T-helper 22 cell (primary cell): ENCODE results near the gene CTSK.
"Not testable (repeated sequence)": the region's sequence is repeated elsewhere in the genome, so short reads cannot be mapped to it uniquely, and the experiment has no call there.

ENCODE experiments used
- DNase-seq: peaks from one replicate; pipeline ENCODE4 v3.0.0-alpha.2; 2020; ENCODE audit warnings: low read depth

Gene CTSK

DNA sequence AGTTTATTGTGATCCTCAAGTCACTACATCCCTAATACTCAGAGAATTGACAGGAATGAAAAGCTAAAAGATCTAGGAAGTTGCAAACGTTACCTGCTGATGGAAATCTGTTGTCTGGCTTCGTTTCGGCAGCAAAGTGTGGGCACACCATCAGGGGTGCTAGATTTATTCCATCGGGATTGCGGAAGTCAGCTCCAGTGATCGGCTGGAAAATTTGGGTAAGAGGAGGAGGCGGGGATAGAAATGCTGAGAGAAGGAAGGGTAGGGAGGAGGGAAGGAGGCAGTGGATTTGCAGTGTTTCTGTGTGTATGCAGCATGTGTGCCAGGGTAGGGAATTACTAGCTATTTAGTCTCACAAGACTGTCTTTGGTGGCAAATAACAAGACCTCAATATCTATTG, at the start of gene CTSK:
CTSK (minus strand) TSS at position 140 of the 400 bp plus-strand sequence. CDS start 1,455 bp downstream, outside the sequence.
- no peak for DNase-seq

DNA sequence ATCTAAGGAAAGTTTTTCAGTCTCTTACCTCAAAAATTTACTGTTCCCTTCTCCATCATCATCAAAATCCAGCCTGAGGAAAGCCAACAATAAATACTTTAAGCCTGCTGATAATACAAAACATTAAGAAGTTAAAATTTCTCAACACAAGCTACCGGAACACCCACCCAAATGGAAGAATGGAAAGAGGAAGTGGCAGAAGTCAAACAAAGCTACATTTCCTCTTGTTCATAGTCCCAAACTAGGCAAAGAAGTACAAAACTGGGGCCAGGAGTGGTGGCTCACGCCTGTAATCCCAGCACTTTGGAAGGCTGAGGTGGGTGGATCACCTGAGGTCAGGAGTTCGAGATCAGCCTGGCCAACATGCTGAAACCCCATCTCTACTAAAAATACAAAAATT, 44.7 kb upstream of the CTSK start:
- DNase-seq = not testable (repeated sequence)

DNA sequence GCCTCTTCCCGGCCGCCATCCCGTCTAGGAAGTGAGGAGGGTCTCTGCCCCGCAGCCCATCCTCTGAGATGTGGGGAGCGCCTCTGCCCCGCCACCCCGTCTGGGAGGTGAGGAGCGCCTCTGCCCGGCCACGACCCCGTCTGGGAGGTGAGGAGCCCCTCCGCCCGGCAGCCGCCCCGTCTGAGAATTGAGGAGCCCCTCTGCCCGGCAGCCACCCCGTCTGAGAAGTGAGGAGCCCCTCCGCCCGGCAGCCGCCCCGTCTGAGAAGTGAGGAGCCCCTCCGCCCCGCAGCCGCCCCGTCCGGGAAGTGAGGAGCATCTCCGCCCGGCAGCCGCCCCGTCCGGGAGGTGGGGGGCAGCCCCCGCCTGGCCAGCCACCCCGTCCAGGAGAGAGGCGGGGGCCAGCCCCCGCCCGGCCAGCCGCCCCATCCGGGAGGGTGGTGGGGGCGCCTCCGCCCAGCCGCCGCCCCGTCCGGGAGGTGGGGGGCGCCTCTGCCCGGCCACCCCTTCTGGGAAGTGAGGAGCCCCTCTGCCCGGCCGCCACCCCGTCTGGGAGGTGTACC, 42.8 kb upstream of the CTSK start:
- not testable (repeated sequence) for DNase-seq

DNA sequence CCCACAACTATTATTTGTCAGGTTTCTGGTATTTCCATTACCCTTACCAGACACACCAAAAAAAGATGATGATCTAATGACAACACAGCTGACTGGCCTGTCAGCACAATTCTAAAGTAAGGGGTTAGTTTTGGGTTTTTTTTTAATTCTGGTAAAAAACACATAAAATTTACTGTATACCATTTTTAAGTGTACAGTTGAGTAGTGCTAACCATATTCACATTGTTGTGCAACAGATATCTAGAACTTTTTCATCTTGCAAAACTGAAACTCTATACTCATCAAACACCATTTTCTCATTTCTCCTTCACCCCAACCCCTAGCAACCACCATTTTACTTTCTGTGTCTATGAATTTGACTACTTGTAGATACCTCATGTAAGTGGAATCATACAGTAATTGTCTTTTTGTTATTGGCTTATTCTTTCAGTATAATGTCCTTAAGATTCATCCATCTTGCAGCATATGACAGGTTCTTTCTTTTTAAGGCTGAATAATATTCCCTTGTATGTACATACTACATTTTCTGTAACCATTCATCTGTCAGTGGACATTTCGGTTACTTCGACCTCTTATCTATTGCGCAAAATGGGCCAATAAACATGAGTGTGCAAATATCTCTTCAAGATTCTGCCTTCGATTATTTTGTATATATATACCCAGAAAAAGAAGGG, 38.5 kb upstream of the CTSK start:
- DNase-seq = no peak

DNA sequence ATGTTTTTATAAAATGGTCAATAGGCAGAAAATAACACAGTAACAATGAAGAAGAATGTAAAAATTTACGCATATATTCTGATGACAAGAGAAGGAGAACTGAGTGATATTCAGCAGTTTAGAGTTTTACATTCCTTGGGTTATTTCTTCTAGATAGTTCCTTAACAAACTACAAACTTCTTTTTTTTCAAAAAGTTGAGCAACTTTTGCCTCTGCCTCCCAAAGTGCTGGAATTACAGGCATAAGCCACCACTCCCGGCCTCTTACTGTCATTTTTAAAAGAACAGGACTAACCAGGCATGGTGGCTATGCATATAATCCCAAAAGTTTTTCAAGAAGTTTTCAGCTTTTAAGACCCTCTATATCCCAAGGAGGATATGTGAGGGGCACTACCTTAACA, 35.4 kb upstream of the CTSK start:
- DNase-seq = no peak

DNA sequence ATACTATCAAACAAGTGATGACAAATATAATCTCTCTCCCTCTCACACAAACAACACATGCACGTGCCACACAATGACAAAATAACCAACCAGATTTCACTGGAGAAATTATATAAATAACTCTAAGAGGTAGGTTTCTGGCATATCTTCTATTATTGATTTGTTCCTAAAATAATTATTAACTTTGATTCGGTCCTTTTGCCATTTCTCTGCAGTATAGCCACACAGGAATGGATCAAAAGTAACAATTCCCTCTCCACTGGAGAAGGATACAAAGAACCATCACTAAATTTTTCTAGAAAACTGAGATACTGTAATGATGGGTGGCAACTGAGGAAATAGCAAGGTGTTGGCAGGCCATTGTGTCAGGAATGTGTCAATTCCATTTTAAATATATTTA, 34.9 kb upstream of the CTSK start:
- no peak for DNase-seq

DNA sequence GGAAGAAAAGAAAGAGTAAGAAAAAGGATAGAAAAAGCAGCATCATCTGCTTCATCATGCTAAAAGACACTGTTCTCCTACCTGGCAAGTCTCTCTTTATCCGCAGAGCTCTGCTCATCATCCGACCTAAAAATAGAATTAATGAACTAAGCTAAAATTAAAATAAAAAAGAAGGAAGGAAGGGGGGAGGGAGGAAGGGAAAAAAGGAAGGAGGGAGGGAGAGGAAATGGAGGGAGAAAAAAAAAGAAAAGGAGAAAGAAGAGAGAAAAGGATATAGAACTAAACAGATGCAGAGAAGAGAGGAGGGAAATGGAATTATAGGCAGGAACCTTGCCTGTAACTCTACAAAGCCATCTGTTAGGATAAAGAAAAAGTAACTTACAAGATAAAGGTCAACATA, 34.3 kb upstream of the CTSK start:
- no peak for DNase-seq

DNA sequence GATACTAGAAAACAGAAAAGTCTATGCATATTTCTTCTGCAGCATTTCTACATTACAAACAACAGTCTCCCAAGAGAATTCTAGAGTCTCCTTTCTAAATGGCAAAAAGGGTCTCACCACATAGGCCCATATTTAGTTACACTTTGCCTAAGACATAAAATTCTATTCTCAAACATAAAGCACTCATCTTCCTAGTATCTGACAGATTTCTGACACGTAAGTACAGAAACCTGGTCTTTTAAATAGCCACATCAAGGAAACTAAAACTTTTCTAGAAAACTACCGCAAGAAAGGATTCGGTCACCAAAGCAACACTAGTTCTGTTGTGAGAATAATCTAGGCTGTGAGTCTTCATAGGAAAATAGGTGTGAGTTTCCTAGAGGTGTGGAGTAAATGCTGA, 33.6 kb upstream of the CTSK start:
- no peak for DNase-seq

DNA sequence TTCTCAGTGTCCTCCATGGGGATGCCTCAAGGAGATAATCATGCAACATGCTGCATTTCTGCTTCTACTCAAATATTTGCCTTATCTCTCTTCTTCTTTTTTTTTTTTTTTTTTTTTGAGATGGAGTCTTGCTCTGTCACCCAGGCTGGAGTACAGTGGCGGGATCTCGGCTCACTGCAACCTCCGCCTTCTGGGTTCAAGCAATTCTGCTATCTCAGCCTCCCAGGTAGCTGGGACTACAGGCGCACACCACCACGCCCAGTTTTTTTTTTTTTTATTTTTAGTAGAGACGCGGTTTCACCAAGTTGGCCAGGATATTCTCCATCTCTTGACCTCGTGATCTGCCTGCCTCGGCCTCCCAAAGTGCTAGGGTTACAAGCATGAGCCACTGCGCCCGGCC, 32.8 kb upstream of the CTSK start:
- DNase-seq = not testable (repeated sequence)

DNA sequence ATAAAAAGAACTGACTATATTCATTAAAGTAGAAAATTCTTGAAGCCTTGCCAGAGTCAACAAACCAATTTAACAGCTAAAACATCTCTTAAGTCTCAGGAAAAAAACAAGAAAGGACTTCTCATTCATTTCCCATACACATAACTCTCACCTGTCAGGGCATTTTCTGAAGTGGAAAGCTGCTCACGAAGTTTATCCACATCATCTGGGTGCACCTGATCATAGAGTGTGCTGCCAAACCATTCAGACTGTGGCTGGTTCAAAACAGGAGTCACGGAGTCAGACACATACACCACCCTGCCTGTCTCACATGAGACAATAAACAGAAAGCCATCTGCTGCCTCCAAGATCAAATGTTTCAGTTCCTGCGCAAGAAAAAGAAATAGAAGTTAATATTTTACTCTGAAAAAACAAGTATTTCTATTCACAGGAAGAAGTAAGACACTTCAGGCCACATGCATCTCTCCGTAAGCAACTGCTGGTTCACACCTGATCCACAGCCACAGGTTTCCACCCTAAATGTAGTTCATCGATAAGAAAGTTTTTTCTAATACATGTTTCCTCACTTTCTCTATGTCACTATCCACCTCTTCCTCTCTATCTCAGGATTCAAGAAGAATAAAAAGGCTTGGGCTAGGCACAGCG, 28.2 kb upstream of the CTSK start:
- no peak for DNase-seq

DNA sequence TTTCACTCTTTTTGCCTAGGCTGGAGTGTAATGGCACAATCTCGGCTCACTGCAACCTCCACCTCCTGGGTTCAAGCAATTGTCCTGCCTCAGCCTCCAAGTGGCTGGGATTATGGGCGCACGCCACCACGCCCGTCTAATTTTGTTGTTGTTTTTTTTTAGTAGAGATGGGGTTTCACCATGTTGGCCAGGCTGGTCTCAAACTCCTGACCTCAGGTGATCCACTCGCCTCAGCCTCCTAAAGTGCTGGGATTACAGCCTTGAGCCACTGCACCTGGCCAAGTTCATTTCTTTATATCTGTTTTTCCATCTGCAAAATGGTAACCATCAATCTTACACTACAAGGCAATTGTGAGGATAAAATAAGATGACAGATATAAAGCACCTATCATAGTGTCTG, 25.9 kb upstream of the CTSK start:
- DNase-seq = not testable (repeated sequence)

DNA sequence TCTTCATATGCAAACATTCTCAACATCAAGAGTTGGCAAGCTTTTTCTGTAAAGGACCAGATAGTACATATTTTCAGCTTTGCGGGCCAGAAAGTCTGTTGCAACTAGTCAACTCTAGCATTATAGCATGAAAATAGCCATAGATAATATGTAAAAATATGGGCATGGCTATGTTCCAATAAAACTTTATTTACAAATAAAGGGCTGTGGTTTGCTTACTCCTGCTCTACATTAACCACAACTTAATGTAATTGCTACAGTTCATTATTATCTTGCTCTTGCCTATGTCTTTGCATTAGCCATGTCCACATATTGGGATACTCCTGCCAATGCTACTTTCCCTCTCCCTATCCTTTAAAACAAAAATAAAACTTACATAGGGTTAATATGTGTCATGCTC, 24.5 kb upstream of the CTSK start:
- no peak for DNase-seq

DNA sequence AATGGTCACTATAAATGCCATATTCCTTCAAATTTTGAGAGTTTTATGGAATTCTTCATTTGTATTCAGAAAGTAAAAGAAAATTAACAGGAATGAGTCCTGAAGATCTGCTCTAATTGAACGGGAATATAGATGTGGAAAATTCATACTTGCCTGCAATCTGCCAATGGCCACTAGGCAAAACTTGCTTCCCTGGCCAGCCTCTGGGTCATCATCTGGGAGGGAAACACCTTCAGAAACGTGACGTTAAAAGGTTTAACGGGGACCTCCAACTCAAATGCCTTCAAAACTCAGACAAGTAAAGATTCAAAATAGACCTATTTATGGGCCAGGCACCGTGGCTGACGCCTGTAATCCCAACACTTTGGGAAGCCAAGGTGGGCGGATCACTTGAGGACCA, 21.7 kb upstream of the CTSK start:
- DNase-seq = no peak

DNA sequence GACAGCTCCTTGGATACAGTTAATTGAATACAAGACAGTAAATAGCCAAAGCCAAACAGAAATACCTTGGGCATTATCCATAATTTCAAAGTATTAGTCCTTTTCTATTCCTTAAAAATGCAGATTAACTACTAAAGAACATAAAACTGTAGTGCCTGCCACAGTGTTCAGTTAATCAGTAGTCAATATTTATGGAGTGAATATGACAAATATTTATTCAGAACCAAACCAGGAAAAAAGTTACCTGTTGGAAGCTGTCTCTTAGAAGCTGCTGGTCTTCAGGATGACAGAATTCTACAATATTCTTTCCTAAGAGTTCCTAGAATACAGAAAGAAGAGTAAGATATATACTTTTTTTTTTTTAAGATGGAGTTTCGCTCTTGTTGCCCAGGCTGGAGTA, 18.2 kb upstream of the CTSK start:
- DNase-seq = no peak

DNA sequence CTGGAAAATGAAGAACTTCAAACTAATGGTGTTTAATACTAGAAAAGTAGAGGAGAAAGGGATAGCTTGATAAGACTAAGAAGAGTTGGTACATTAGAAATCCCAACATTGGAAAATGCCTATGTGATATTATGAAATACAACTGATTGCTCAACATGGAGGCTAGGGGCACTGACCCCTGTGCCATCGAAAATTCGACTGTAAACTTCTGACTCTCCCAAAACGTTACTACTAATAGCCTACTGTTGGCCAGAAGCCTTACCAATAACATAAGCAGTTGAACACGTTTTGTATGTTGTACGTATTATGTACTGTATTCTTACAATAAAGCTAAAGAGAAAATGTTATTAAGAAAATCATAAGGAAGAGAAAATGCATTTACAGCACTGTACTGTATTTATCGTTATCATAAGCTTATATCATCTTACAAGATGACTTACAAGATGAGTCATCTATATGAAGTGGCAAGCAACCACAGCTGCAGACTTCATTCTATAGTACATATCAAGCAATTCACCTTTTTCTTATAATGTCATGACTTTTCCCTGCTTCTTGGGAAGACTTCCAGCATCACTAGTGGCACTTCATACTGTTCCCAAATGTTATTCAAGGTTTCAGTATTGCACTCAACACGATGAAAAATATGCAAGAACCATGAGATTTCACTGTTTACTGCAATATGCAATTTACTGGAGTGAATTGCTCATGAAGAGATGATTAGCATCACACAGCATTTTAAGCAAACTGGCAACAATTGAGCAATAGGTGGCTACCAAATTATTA, 12.9 kb upstream of the CTSK start:
- DNase-seq = no peak

DNA sequence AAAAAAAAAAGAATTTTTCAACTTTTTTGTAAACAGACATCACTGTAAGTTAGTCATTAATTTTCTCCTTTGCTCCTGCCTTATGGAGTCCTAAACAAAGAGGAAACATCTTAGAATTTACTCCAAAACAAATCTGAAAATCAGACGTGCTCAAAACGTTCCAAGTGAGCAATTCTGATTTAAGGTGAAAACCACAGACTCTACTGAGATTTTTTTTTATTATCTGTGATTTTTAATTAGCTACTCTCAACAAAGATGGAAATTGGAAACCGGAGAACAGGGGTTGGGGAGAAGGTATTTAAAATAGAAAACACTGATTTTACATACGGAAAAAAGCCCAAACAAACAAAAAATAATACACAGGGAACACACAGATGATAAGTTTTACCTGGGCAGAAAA, 7.8 kb upstream of the CTSK start:
- no peak for DNase-seq

DNA sequence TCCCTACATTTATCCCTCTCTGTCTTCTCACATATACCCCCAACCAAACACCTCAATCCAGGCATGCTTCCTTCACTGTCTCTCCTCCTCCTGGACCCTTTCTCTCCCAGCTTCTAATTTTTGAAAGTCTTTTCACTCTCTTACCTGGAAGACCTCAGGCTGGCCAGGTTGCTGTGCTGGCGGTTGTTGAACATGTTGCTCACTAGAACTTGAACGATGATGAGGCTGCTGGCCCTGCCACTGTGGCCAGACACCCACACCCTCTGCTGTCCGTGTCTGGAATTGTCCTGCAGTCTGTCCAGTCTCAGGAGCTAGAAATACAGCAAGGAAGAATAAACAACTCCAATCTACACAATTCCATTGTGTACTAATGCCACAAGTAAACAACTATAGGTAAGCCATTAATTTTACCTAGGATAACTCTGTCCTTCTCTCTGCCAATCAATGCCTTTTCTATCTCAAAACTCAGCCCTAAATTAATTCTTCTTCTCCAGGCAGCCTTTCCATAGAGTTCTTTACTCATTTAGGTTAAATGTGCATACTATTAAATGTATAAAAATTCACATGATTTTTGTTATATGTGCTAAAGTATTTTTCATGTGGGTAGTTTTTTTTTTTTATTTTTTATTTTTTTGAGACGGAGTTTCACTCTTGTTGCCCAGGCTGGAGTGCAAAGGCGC, 5.1 kb upstream of the CTSK start:
- DNase-seq = no peak

DNA sequence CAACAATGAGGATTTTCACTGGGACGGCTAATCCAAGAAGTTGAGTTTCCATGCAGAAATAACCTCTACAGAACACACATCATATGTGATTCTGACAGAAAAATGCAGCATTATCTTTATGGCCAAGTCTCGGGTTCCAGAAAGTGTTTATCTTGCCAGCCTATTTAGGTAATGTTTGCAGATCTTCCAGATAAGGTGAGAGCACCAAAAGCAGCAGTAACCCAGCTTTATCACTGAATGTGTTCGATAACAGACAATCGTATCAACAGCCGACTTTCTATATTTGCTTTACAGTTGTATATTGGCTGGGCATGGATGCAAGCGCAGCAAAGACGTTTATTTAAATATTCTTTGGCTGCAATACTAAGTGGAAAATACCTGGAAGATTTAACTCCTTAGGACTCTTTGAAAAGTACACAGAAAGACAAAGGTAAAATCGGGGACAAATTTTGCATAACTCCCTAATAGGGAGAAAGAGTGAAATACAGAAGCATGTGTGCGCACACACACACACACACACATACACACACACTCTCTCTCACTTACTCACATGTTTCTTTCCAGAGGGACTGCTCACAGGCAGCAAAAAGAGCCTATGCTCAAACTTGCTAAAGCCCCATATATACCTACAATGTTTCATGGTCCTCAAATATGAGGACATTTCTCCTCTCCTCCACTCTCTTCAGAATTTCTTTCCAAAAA, 3.0 kb upstream of the CTSK start:
- no peak for DNase-seq

DNA sequence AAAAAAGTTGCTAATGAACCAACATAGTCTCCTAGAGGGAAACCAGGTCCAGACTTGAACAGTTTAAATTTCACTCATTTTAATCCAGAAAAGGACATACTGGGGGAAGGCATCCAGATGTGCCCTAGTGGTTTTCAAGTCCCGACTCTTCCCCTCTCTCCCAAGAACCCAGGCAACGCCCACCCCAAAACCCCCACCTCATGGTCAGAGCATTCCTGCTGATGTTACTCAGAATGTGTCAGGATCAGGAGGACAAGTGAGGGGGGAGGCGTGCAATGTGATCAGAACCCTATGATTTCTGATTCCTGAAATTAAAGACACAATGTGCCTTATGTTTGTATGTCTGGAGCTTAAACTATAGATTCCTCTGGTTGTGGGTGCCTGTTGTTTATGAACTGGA, 1.6 kb upstream of the CTSK start:
- no peak for DNase-seq

DNA sequence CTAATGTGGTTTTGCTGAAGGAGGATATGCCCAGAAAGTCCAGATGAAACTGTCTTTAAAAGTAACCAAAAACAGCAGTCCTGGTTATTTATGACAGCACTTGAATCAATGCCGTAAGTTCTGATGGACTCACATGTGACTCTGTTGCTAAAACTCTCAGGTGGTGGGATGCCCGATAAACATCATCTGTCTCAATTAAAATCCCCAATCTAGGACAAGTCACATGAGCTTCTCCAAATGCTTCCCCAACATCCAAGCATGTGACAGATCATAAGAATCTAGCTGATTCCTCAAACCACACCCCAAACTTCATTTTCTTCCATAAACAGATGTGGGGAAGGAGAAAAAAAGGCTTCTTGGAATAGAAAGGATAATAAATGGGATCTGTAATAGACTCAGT, 786 bp upstream of the CTSK start:
- DNase-seq = no peak

DNA sequence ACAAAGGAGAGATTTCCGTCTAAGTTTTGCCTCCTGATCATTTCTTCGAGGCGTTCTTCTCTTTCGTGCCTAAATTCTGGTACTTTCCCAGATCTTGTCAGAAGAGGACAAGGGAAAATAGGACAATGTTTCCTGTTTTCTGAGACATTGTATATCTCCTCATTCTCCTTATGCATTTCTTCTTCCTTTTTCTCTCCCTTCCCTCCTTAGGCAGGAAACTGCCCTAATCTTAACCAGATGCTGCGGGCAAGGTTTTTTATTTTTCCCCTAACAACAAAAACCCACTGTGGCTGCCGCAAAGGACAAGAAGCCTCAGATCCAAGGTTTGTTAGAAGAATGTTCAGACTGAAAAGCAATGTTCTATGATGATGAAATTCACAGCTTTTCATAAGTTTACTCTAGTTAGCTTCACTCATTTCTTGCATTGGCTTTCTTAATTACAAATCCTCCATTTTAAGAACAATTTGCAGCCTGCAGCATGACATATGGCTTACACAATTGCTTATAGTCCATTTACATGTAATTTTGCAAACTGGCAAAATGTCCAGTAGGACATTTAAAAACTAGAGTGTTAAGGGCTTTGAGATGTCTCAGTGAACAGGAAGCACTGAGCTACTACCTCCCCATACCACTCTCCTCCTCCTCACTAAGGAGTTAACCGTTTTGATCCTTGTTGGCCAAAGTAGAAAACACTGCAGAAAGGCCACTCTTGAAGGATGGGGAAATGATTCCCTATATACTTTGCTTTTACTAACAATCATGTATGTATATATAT, 624 bp downstream of the CTSK start:
- no peak for DNase-seq
